IMR-90 (cell line): ENCODE measurements around the gene IL4. TPM values are rescaled to one million over a fixed set of nuclear protein-coding genes. Genes with fewer than 3 reads are reported as not detected.

Source experiments
- ATAC-seq: fragments of 200-7000 bp; cut with Tn5 transposase; 2 replicates; pipeline ENCODE4 v1.9.1; 2020; ENCODE audit warnings: low read depth, mild to moderate bottlenecking, moderate library complexity
- BruUV-seq: library from RNA; stranded (reverse); fragments of 400-500 nt; replicated peaks from 2 replicates; lab custom pipeline; 2021; lab: Mats Ljungman, UMichigan
- CTCF ChIA-PET: fragments of 300-600 bp; formaldehyde crosslinking; extraction: SDS; loops from one replicate; lab custom pipeline; 2021; ENCODE audit warnings: antibody characterized with exemption; lab: Yijun Ruan, JAX
- POLR2A ChIA-PET: fragments of 300-600 bp; sonication (Branson Sonifier 250); formaldehyde crosslinking; loops from one replicate; lab custom pipeline; 2022; ENCODE audit warnings: antibody characterized with exemption; ENCODE audit not compliant: unreplicated experiment; lab: Charles Lee
- DNase-seq: peaks from one replicate; pipeline ENCODE4 v3.0.0; 2013
- H2AFZ ChIP-seq: replicated peaks from 2 replicates; pipeline ENCODE3; 2013; ENCODE audit warnings: low read length, mild to moderate bottlenecking; ENCODE audit not compliant: poor library complexity
- H2AK5ac ChIP-seq: 2 replicates; pipeline ENCODE4 v1.6.1; 2013; ENCODE audit warnings: low read depth, low read length, inconsistent platforms
- H2AK9ac ChIP-seq: replicated peaks from 2 replicates; pipeline ENCODE3; 2013; ENCODE audit warnings: mild to moderate bottlenecking, low read depth, low read length, moderate library complexity; ENCODE audit not compliant: poor library complexity
- H2BK120ac ChIP-seq: 2 replicates; pipeline ENCODE4 v1.6.1; 2013; ENCODE audit warnings: low read depth, low read length, inconsistent platforms
- H2BK15ac ChIP-seq: 3 replicates; pipeline ENCODE4 v1.6.1; 2013; ENCODE audit warnings: low read depth, low read length, inconsistent platforms
- H2BK20ac ChIP-seq: 2 replicates; pipeline ENCODE4 v1.6.1; 2013; ENCODE audit warnings: low read depth, mild to moderate bottlenecking, inconsistent platforms, low read length, moderate library complexity
- H2BK5ac ChIP-seq: 2 replicates; pipeline ENCODE4 v1.6.1; 2013; ENCODE audit warnings: mild to moderate bottlenecking, low read depth, low read length, inconsistent platforms; ENCODE audit not compliant: poor library complexity, severe bottlenecking
- H3K14ac ChIP-seq: replicated peaks from 2 replicates; pipeline ENCODE4 v1.6.1; 2013; ENCODE audit warnings: low read depth, low read length, inconsistent platforms
- H3K18ac ChIP-seq: 2 replicates; pipeline ENCODE4 v1.6.1; 2013; ENCODE audit warnings: low read depth, low read length, control low read depth
- H3K23ac ChIP-seq: 2 replicates; pipeline ENCODE4 v1.6.1; 2013; ENCODE audit warnings: low read depth, low read length, inconsistent platforms
- H3K27ac ChIP-seq: 2 replicates; pipeline ENCODE4 v1.5.1; 2013; ENCODE audit warnings: mild to moderate bottlenecking, control low read depth, low read length; ENCODE audit not compliant: insufficient read depth
- H3K27me3 ChIP-seq: 2 replicates; pipeline ENCODE4 v1.6.1; 2013; ENCODE audit warnings: low read length; ENCODE audit not compliant: control insufficient read depth, insufficient read depth
- H3K36me3 ChIP-seq: 2 replicates; pipeline ENCODE4 v1.6.1; 2013; ENCODE audit warnings: low read length, mixed read lengths; ENCODE audit not compliant: control insufficient read depth, insufficient read depth
- H3K4ac ChIP-seq: 2 replicates; pipeline ENCODE4 v1.6.1; 2013; ENCODE audit warnings: low read depth, low read length, inconsistent platforms
- H3K4me1 ChIP-seq: 2 replicates; pipeline ENCODE4 v1.6.1; 2013; ENCODE audit warnings: low read length, mixed read lengths; ENCODE audit not compliant: control insufficient read depth, insufficient read depth
- H3K4me2 ChIP-seq: 2 replicates; pipeline ENCODE4 v1.6.1; 2013; ENCODE audit warnings: low read depth, mild to moderate bottlenecking, control low read depth, low read length, moderate library complexity
- H3K4me3 ChIP-seq: 2 replicates; pipeline ENCODE4 v1.5.1; 2013; ENCODE audit warnings: low read depth, mild to moderate bottlenecking, control low read depth, low read length, moderate library complexity; ENCODE audit not compliant: insufficient read depth
- H3K56ac ChIP-seq: 2 replicates; pipeline ENCODE4 v1.6.1; 2013; ENCODE audit warnings: low read length, inconsistent platforms; ENCODE audit not compliant: insufficient read depth; ENCODE audit errors: extremely low read depth
- H3K79me1 ChIP-seq, 2 experiments: 2 replicates each; pipeline ENCODE4 v1.6.1; 2013; ENCODE audit warnings: low read length in 2 of 2, inconsistent platforms in 1 of 2, low read depth in 1 of 2
- H3K9ac ChIP-seq: 2 replicates; pipeline ENCODE4 v1.6.1; 2013; ENCODE audit warnings: low read depth, low read length, control low read depth
- H3K9me1 ChIP-seq: 2 replicates; pipeline ENCODE4 v1.6.1; 2013; ENCODE audit warnings: low read length, inconsistent platforms; ENCODE audit not compliant: insufficient read depth
- H3K9me3 ChIP-seq: 2 replicates; pipeline ENCODE4 v1.6.1; 2013; ENCODE audit warnings: low read length; ENCODE audit not compliant: control insufficient read depth, insufficient read depth
- H4K20me1 ChIP-seq: 2 replicates; pipeline ENCODE4 v1.6.1; 2013; ENCODE audit warnings: low read length, inconsistent platforms; ENCODE audit not compliant: insufficient read depth
- H4K5ac ChIP-seq: 2 replicates; pipeline ENCODE4 v1.6.1; 2013; ENCODE audit warnings: mild to moderate bottlenecking, low read depth, low read length, control low read depth
- H4K8ac ChIP-seq, 2 experiments: 2 replicates each; pipeline ENCODE4 v1.6.1; 2013; ENCODE audit warnings: low read depth in 2 of 2, low read length in 2 of 2, control low read depth in 1 of 2, inconsistent platforms in 1 of 2
- H4K91ac ChIP-seq: 2 replicates; pipeline ENCODE4 v1.6.1; 2013; ENCODE audit warnings: low read depth, low read length, inconsistent platforms; ENCODE audit not compliant: insufficient read depth
- BHLHE40 ChIP-seq: fragments of 150-350 bp; IDR thresholded peaks from 2 replicates; pipeline ENCODE4 v1.6.1; 2016; ENCODE audit warnings: mild to moderate bottlenecking, low read depth, low read length
- CEBPB ChIP-seq: IDR thresholded peaks from 2 replicates; pipeline ENCODE4 v1.6.1; 2012; ENCODE audit warnings: low read depth, low read length, improper control_type of control experiment
- CHD1 ChIP-seq: IDR thresholded peaks from 2 replicates; pipeline ENCODE4 v1.6.1; 2012; ENCODE audit warnings: low read depth, low read length, improper control_type of control experiment
- CTCF ChIP-seq: conservative IDR thresholded peaks from 2 replicates; pipeline ENCODE4 v1.5.1; 2012; ENCODE audit warnings: mild to moderate bottlenecking, low read depth, low read length, improper control_type of control experiment
- ELK1 ChIP-seq: fragments of 150-350 bp; IDR thresholded peaks from 2 replicates; pipeline ENCODE4 v1.6.1; 2016; ENCODE audit warnings: low read depth, mild to moderate bottlenecking, low read length, moderate library complexity, borderline replicate concordance
- FOS ChIP-seq: fragments of 150-350 bp; IDR thresholded peaks from 2 replicates; pipeline ENCODE4 v1.6.1; 2016; ENCODE audit warnings: low read depth, low read length
- MAFK ChIP-seq: IDR thresholded peaks from 2 replicates; pipeline ENCODE4 v1.6.1; 2012; ENCODE audit warnings: low read depth, low read length, improper control_type of control experiment
- MAZ ChIP-seq: IDR thresholded peaks from 2 replicates; pipeline ENCODE4 v1.6.1; 2012; ENCODE audit warnings: low read depth, mild to moderate bottlenecking, low read length, improper control_type of control experiment, moderate library complexity, borderline replicate concordance
- MXI1 ChIP-seq: IDR thresholded peaks from 2 replicates; pipeline ENCODE4 v1.6.1; 2012; ENCODE audit warnings: low read depth, mild to moderate bottlenecking, low read length, moderate library complexity, borderline replicate concordance
- NFE2L2 ChIP-seq: fragments of 150-350 bp; IDR thresholded peaks from 2 replicates; pipeline ENCODE4 v1.6.1; 2016; ENCODE audit warnings: low read depth, mild to moderate bottlenecking, low read length
- POLR2A ChIP-seq: IDR thresholded peaks from 2 replicates; pipeline ENCODE4 v1.6.1; 2012; ENCODE audit warnings: mild to moderate bottlenecking, low read depth, low read length
- RAD21 ChIP-seq: IDR thresholded peaks from 2 replicates; pipeline ENCODE4 v1.6.1; 2012; ENCODE audit warnings: low read length, improper control_type of control experiment
- RCOR1 ChIP-seq: IDR thresholded peaks from 2 replicates; pipeline ENCODE4 v1.6.1; 2012; ENCODE audit warnings: mild to moderate bottlenecking, low read length, improper control_type of control experiment; ENCODE audit not compliant: insufficient replicate concordance
- RFX5 ChIP-seq: IDR thresholded peaks from 2 replicates; pipeline ENCODE4 v1.8.0; 2012; ENCODE audit warnings: low read depth, mild to moderate bottlenecking, low read length, moderate library complexity
- SMC3 ChIP-seq: fragments of 150-350 bp; IDR thresholded peaks from 2 replicates; pipeline ENCODE4 v1.6.1; 2016; ENCODE audit warnings: low read depth, mild to moderate bottlenecking, antibody characterized with exemption, low read length, moderate library complexity
- WGBS, 2 experiments: methylation state at CpG; one replicate each; pipeline versions ENCODE4 v1.1.5 to v1.1.7; 2013; ENCODE audit warnings: missing lambda C conversion rate in 2 of 2; ENCODE audit not compliant: insufficient read length in 1 of 2; ENCODE audit errors: extremely low coverage in 2 of 2; 5-methylcytosine and 5-hydroxymethylcytosine counted together
- dilution Hi-C: fragments of 300-500 bp; cut with HindIII; formaldehyde crosslinking; loops from one replicate; pipeline ENCODE4 v1.14.3; 2018; ENCODE audit warnings: low sequenced_read_pairs; ENCODE audit not compliant: unreplicated experiment
- in situ Hi-C: fragments of 300-500 bp; cut with MboI; formaldehyde crosslinking; loops from 3 replicates; pipeline ENCODE4 v1.14.3; 2019; ENCODE audit warnings: low sequenced_read_pairs, inconsistent platforms, mixed read lengths
- intact Hi-C: fragments of 100-400 bp; cut with micrococcal nuclease; formaldehyde crosslinking; loops from 2 replicates; pipeline ENCODE4 v1.10.0; 2022
- polyA plus RNA-seq, 3 experiments: library from polyadenylated mRNA; depleted of rRNA; stranded (reverse); fragments of >200 nt; gene quantifications; 2 replicates each; pipeline ENCODE4 v1.2.3, GENCODE V29; 2012; ENCODE audit warnings: low replicate concordance in 1 of 3
- total RNA-seq: library from RNA; depleted of rRNA; stranded (reverse); fragments of >200 nt; gene quantifications from 2 replicates; pipeline ENCODE4 v1.2.3, GENCODE V29; 2012
- TF ChIP-seq, protein P1 (sequence below): fragments of 150-350 bp; IDR thresholded peaks from 2 replicates; pipeline ENCODE4 v1.6.1; 2017; ENCODE audit warnings: mild to moderate bottlenecking, antibody characterized with exemption, low read length, low read depth

Gene IL4
- total and polyA plus RNA-seq, 2 of the 4 experiments (the other 2 are of a cell fraction), result not detected

DNA sequence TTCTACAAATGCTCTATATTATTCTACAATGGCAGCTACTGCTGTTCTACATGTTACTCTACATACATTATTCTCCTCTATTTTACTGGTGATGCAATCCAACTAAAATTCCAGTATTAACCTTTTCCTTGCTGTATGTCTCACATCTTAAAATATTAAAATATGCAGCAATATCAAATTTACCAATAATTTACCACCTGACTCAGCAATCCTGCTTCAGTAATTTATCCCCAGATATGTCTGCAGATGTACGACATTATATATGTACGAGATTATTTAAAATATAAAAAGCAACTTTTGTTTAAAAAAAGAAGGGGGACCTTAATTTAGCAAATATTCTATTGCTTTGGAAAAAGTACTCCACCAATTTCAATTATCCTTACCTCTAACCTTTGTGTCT lies 52.0 kb downstream of the IL4 start:
- no CpG with 5 or more reads among the region's 2 CpGs for WGBS, 2 experiments
- Histone ChIP-seq H3K9me3 (no peaks in the 10 kb centered on the region), H2BK20ac (no peak overlapping the region), H3K4me2 (no peak overlapping the region), H2BK15ac (no peak overlapping the region), H3K23ac (no peak overlapping the region), H3K27me3 (no peaks in the 10 kb centered on the region), H3K36me3 (no peaks in the 10 kb centered on the region), H3K4me3 (no peak overlapping the region), H2AFZ (no peak overlapping the region), H3K79me1 (0 out of 4 replicates have a peak, but pooled peaks cover 0 to 5% of the 10 kb centered on the region in 2 experiments), H3K9ac (no peak overlapping the region), H4K5ac (no peak overlapping the region), H3K4ac (no peak overlapping the region), H4K8ac (no peak overlapping the region), H2AK5ac (no peak overlapping the region), H3K27ac (no peak overlapping the region), H2BK120ac (no peak overlapping the region), H2BK5ac (no peak overlapping the region), H3K18ac (no peak overlapping the region), H3K14ac (no peak overlapping the region), H4K91ac (no peak overlapping the region), H3K4me1 (no peaks in the 10 kb centered on the region), H2AK9ac (no peak overlapping the region), H3K9me1 (no peaks in the 10 kb centered on the region), H3K56ac (no peak overlapping the region), H4K20me1 (no peaks in the 10 kb centered on the region)
- no peak for TF ChIP-seq POLR2A
- no peak for TF ChIP-seq CHD1
- TF ChIP-seq ELK1, result no peak
- TF ChIP-seq MAFK, result peak; percentile 68
- TF ChIP-seq, protein P1, sequence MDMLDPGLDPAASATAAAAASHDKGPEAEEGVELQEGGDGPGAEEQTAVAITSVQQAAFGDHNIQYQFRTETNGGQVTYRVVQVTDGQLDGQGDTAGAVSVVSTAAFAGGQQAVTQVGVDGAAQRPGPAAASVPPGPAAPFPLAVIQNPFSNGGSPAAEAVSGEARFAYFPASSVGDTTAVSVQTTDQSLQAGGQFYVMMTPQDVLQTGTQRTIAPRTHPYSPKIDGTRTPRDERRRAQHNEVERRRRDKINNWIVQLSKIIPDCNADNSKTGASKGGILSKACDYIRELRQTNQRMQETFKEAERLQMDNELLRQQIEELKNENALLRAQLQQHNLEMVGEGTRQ, result no peak
- no peak for TF ChIP-seq MAZ
- TF ChIP-seq RFX5, result no peak
- no peak for TF ChIP-seq BHLHE40
- no peak for TF ChIP-seq FOS
- TF ChIP-seq RAD21, result no peak
- no peak for TF ChIP-seq RCOR1
- no peak for TF ChIP-seq CTCF
- TF ChIP-seq MXI1, result no peak
- TF ChIP-seq SMC3, result no peak
- peak; percentile 28; the same call in 1 of the 2 replicates for TF ChIP-seq CEBPB
- TF ChIP-seq NFE2L2, result no peak
- dilution Hi-C loops, result no loop called here
- DNase-seq (no peak), ATAC-seq (no peak)
- CTCF ChIA-PET, result interaction anchor here (1.5 kb wide), 1 partner anchor 11 kb away, joined by 5 read pairs; the partner anchor contains the start of gene KIF3A
- POLR2A ChIA-PET, result no interaction called here
- intact Hi-C loops, result no loop called here
- no TSS peak for BruUV-seq
- in situ Hi-C loops, result no loop called here
